H9 (cell line): ENCODE measurements around the gene CLIP1. TPM values are rescaled to one million over a fixed set of nuclear protein-coding genes. Genes with fewer than 3 reads are reported as not detected.

Source experiments
- DNase-seq: peaks from one replicate; pipeline ENCODE4 v3.0.0-alpha.2; 2017
- H2AFZ ChIP-seq: one replicate; pipeline ENCODE4 v1.6.1; 2013; ENCODE audit warnings: mild to moderate bottlenecking, low read length, control low read depth, moderate library complexity
- H2AK5ac ChIP-seq: 2 replicates; pipeline ENCODE4 v1.6.1; 2013; ENCODE audit warnings: low read length, control low read depth, mixed read lengths; ENCODE audit not compliant: insufficient read length
- H2BK120ac ChIP-seq: one replicate; pipeline ENCODE4 v1.6.1; 2013; ENCODE audit warnings: low read depth, mild to moderate bottlenecking, low read length, control low read depth, inconsistent platforms; ENCODE audit not compliant: poor library complexity, severe bottlenecking
- H2BK12ac ChIP-seq: 2 replicates; pipeline ENCODE4 v1.6.1; 2013; ENCODE audit warnings: low read length, control low read depth, mixed read lengths, low read depth; ENCODE audit not compliant: insufficient read length
- H2BK15ac ChIP-seq: 2 replicates; pipeline ENCODE4 v1.6.1; 2013; ENCODE audit warnings: low read depth, low read length, control low read depth
- H2BK20ac ChIP-seq: one replicate; pipeline ENCODE4 v1.6.1; 2013; ENCODE audit warnings: low read depth, mild to moderate bottlenecking, low read length, control low read depth, inconsistent platforms; ENCODE audit not compliant: poor library complexity, severe bottlenecking
- H2BK5ac ChIP-seq: 2 replicates; pipeline ENCODE4 v1.6.1; 2013; ENCODE audit warnings: low read length, control low read depth, mixed read lengths; ENCODE audit not compliant: insufficient read length
- H3K14ac ChIP-seq: 2 replicates; pipeline ENCODE4 v1.6.1; 2013; ENCODE audit warnings: low read length, control low read depth; ENCODE audit not compliant: insufficient read depth
- H3K18ac ChIP-seq: 2 replicates; pipeline ENCODE4 v1.6.1; 2013; ENCODE audit warnings: low read depth, mild to moderate bottlenecking, mixed read lengths, low read length, control low read depth; ENCODE audit not compliant: insufficient read length
- H3K23ac ChIP-seq: 2 replicates; pipeline ENCODE4 v1.6.1; 2013; ENCODE audit warnings: low read length, control low read depth, mixed read lengths, low read depth; ENCODE audit not compliant: insufficient read length
- H3K23me2 ChIP-seq: 2 replicates; pipeline ENCODE4 v1.6.1; 2013; ENCODE audit warnings: low read depth, mild to moderate bottlenecking, mixed read lengths, low read length, control low read depth; ENCODE audit not compliant: insufficient read length, poor library complexity, severe bottlenecking
- H3K27ac ChIP-seq: 2 replicates; pipeline ENCODE4 v1.5.1; 2013; ENCODE audit warnings: low read length, control low read depth, mixed read lengths, low read depth; ENCODE audit not compliant: insufficient read length
- H3K27me3 ChIP-seq: 2 replicates; pipeline ENCODE4 v1.6.1; 2013; ENCODE audit warnings: low read length, control low read depth, inconsistent platforms; ENCODE audit not compliant: insufficient read depth
- H3K4ac ChIP-seq: 2 replicates; pipeline ENCODE4 v1.6.1; 2013; ENCODE audit warnings: low read depth, mild to moderate bottlenecking, control low read depth, inconsistent platforms, low read length, moderate library complexity
- H3K4me1 ChIP-seq: 2 replicates; pipeline ENCODE4 v1.6.1; 2013; ENCODE audit warnings: low read length, control low read depth, inconsistent platforms; ENCODE audit not compliant: insufficient read depth
- H3K4me2 ChIP-seq: 2 replicates; pipeline ENCODE4 v1.6.1; 2013; ENCODE audit warnings: low read length, control low read depth, mixed read lengths; ENCODE audit not compliant: insufficient read length, insufficient read depth
- H3K56ac ChIP-seq: 2 replicates; pipeline ENCODE4 v1.6.1; 2013; ENCODE audit warnings: low read depth, mild to moderate bottlenecking, mixed read lengths, low read length, control low read depth; ENCODE audit not compliant: insufficient read length
- H3K79me1 ChIP-seq: 2 replicates; pipeline ENCODE4 v1.6.1; 2013; ENCODE audit warnings: low read depth, mild to moderate bottlenecking, moderate library complexity, low read length, control low read depth, inconsistent platforms; ENCODE audit not compliant: insufficient read depth, poor library complexity, severe bottlenecking
- H3K79me2 ChIP-seq: 2 replicates; pipeline ENCODE4 v1.6.1; 2013; ENCODE audit warnings: low read length, control low read depth, inconsistent platforms; ENCODE audit not compliant: insufficient read depth
- H3K9ac ChIP-seq: 2 replicates; pipeline ENCODE4 v1.6.1; 2013; ENCODE audit warnings: low read length, control low read depth, mixed read lengths; ENCODE audit not compliant: insufficient read length; ENCODE audit errors: extremely low read depth
- H3K9me3 ChIP-seq: one replicate; pipeline ENCODE4 v1.6.1; 2013; ENCODE audit warnings: low read depth, low read length, inconsistent platforms; ENCODE audit not compliant: control insufficient read depth
- H3T11ph ChIP-seq: one replicate; pipeline ENCODE4 v1.6.1; 2013; ENCODE audit warnings: mild to moderate bottlenecking, low read length, control low read depth, inconsistent platforms
- H4K20me1 ChIP-seq: one replicate; pipeline ENCODE4 v1.6.1; 2013; ENCODE audit not compliant: control insufficient read depth, insufficient read length, insufficient read depth
- H4K5ac ChIP-seq: 2 replicates; pipeline ENCODE4 v1.6.1; 2013; ENCODE audit warnings: low read depth, mild to moderate bottlenecking, mixed read lengths, low read length, control low read depth; ENCODE audit not compliant: insufficient read length
- H4K8ac ChIP-seq: replicated peaks from 2 replicates; pipeline ENCODE4 v1.6.1; 2013; ENCODE audit warnings: low read length, control low read depth, mixed read lengths, low read depth; ENCODE audit not compliant: insufficient read length
- H4K91ac ChIP-seq: 2 replicates; pipeline ENCODE4 v1.6.1; 2013; ENCODE audit warnings: low read depth, mild to moderate bottlenecking, moderate library complexity, mixed read lengths, low read length, control low read depth; ENCODE audit not compliant: insufficient read length
- H3K27ac Mint-ChIP-seq, 3 experiments: 2 replicates in 2 of 3; 3 replicates in 1 of 3; pipeline ENCODE4 v1.8.0; 2020 to 2021; ENCODE audit warnings: mixed read lengths in 3 of 3, mild to moderate bottlenecking in 1 of 3, moderate library complexity in 1 of 3
- H3K27me3 Mint-ChIP-seq: 2 replicates; pipeline ENCODE4 v1.8.0; 2021; ENCODE audit warnings: low read depth, mild to moderate bottlenecking, moderate library complexity, mixed read lengths
- H3K36me3 Mint-ChIP-seq, 3 experiments: 2 replicates in 2 of 3; 3 replicates in 1 of 3; pipeline ENCODE4 v1.8.0; 2020 to 2021; ENCODE audit warnings: low read depth in 3 of 3, mixed read lengths in 3 of 3; ENCODE audit not compliant: insufficient read depth in 1 of 3
- H3K4me1 Mint-ChIP-seq, 2 experiments: 2 replicates each; pipeline ENCODE4 v1.8.0; 2020; ENCODE audit warnings: mixed read lengths in 2 of 2
- H3K4me3 Mint-ChIP-seq, 2 experiments: 2 replicates in 1 of 2; 3 replicates in 1 of 2; pipeline ENCODE4 v1.8.0; 2020 to 2021; ENCODE audit warnings: mild to moderate bottlenecking in 2 of 2, mixed read lengths in 2 of 2, moderate library complexity in 1 of 2
- H3K9me3 Mint-ChIP-seq, 2 experiments: 2 replicates in 1 of 2; 3 replicates in 1 of 2; pipeline ENCODE4 v1.8.0; 2020; ENCODE audit warnings: mild to moderate bottlenecking in 2 of 2, mixed read lengths in 2 of 2, moderate library complexity in 1 of 2
- WGBS: extraction: QIAGEN DNeasy Blood & Tissue Kit; methylation state at CpG from one replicate; pipeline ENCODE4 v1.1.7; 2013; ENCODE audit warnings: missing lambda C conversion rate, low lambda C conversion rate, mixed read lengths; ENCODE audit not compliant: insufficient read length; ENCODE audit errors: extremely low coverage; 5-methylcytosine and 5-hydroxymethylcytosine counted together
- total RNA-seq: library from RNA; stranded (reverse); gene quantifications from 2 replicates; pipeline ENCODE4 v1.2.1, GENCODE V29; 2021
- TF ChIP-seq, protein P1 (sequence below): fragments of 200-600 bp; sonication (generic); conservative IDR thresholded peaks from 3 replicates; pipeline ENCODE4 v1.8.0; 2021; ENCODE audit warnings: antibody characterized with exemption, mild to moderate bottlenecking

Gene CLIP1
- total RNA-seq, 1 experiment from 2014 or later: 23.6 TPM

DNA sequence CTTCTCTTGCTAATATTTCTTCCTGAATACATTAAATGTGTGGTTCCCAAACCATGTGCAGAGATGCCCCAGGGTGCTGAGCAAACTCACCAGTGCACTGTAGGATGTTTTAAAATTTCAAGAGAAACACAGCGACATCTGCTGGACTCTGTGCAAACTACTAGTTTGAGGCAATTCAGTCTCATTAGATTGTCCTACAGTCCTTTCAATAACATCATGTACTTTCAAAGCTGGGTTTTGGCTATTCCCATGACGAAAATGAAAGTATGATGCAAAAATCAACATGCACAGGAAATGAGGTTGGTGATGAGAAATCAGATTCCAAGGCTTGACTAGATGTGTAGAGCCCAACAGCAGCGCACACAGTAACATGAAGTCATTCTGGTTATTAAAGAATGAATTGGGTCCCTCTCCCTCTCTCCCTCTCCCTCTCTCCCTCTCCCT, 66.3 kb downstream of the CLIP1 start:
- Histone ChIP-seq H3K9me3 (no peaks in the 10 kb centered on the region), H3K79me2 (no peaks in the 10 kb centered on the region), H3K27ac (no peak overlapping the region), H4K5ac (no peak overlapping the region), H4K20me1 (no peaks in the 10 kb centered on the region), H2BK12ac (no peak overlapping the region), H2AK5ac (no peak overlapping the region), H2BK120ac (no peak overlapping the region), H3K14ac (no peak overlapping the region), H3K18ac (no peak overlapping the region), H3K4ac (no peak overlapping the region), H2BK5ac (no peak overlapping the region), H3K4me1 (no peaks in the 10 kb centered on the region), H3T11ph (no peak overlapping the region), H2AFZ (no peak overlapping the region), H3K9ac (no peak overlapping the region), H3K23me2 (no peaks in the 10 kb centered on the region), H3K27me3 (no peaks in the 10 kb centered on the region), H3K23ac (no peak overlapping the region), H2BK20ac (no peak overlapping the region), H3K79me1 (no peaks in the 10 kb centered on the region), H4K8ac (no peak overlapping the region), H3K4me2 (no peak overlapping the region), H2BK15ac (no peak overlapping the region), H4K91ac (no peak overlapping the region), H3K56ac (no peak overlapping the region)
- H3K36me3 Mint-ChIP-seq: peaks cover 11 to 47% (median 44%) of the 10 kb centered on the region in 3 experiments
- H3K4me1 Mint-ChIP-seq: 0 out of 4 replicates have a peak, but pooled peaks cover 0 to 2% of the 10 kb centered on the region in 2 experiments
- H3K9me3 Mint-ChIP-seq: peaks cover 6% of the 10 kb centered on the region in 2 experiments; a peak in 4 of 5 replicates
- no peak overlapping the region for H3K4me3 Mint-ChIP-seq
- no peak overlapping the region for H3K27ac Mint-ChIP-seq
- WGBS: no CpG with 5 or more reads among the region's 3 CpGs
- peak; percentile 51 for DNase-seq
- no peaks in the 10 kb centered on the region for H3K27me3 Mint-ChIP-seq
- TF ChIP-seq, protein P1, sequence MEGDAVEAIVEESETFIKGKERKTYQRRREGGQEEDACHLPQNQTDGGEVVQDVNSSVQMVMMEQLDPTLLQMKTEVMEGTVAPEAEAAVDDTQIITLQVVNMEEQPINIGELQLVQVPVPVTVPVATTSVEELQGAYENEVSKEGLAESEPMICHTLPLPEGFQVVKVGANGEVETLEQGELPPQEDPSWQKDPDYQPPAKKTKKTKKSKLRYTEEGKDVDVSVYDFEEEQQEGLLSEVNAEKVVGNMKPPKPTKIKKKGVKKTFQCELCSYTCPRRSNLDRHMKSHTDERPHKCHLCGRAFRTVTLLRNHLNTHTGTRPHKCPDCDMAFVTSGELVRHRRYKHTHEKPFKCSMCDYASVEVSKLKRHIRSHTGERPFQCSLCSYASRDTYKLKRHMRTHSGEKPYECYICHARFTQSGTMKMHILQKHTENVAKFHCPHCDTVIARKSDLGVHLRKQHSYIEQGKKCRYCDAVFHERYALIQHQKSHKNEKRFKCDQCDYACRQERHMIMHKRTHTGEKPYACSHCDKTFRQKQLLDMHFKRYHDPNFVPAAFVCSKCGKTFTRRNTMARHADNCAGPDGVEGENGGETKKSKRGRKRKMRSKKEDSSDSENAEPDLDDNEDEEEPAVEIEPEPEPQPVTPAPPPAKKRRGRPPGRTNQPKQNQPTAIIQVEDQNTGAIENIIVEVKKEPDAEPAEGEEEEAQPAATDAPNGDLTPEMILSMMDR: peak; percentile 82
